IPS DF 4.7 (cell line): ENCODE measurements around the gene JPH2.

Experiments
- DNase-seq: peaks from one replicate; pipeline ENCODE4 v3.0.0-alpha.2; 2013; ENCODE audit warnings: low spot score; ENCODE audit errors: extremely low read depth

Gene JPH2

DNA sequence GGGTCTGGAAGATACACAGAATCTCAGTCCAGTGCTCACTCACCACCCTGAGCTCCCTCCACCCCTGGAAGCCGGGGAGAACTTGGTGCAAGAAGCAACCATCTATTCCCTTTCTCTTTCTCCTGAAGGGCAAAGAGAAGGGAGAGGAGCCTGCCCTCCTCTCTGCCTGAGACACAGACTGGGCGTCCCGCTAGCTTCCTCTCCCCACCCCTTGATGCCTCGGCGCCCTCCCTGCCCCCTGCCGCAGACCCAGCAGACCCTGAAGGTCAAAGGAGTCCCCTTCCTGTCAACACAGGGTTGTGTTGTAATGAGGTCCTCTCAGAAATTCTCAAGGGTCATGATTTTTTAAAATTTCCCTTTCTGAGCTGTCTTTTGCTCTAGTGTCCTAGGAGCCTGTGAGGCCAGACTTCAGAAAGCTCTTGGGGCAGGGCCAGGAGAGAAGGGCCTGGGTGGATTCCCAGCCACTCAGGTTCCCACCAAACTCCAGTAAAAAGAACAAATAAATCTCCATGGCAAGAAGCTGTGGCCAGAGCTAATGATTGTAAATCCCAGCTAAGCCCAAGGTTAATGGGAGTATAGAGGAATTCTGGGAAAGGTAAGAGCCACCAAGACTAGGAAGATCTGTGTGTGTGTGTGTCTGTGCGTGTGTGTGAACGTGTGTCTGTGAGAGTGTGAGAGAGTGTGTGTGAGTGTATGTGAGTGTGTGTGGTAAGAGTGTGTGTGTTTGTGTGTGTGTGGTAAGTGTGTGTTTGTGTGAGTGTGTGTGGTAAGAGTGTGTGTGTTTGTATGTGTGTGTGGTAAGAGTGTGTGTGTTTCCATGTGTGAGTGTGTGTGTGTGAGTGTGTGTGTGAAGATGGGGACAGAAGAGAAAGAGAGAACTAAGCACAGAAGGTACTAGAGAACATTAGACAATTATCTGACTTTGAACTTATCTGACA lies 1.1 kb upstream of the JPH2 start:
- DNase-seq: no peak

- no peak for DNase-seq
Observed at GRCh38 chr20:44186674-44187053, 324 bp downstream of the JPH2 start.

DNA sequence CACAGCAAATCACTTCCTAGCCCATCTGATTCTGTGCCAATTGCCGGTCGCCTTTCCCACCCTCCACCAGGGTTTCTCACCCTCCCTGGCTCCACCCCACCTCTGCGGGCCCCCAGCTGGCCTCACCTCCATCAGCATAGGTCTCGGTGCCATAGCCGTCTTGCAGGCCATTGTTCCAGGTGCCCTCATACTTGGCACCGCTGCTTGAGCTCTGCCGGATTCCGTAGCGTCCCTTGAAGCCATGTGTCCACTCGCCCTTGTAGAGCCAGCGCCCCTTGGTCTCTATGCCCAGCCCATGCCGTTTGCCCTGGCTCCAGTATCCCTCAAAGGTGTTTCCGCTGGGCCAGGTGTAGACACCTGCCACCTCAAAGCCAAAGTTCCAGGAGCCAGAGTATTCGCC lies 787 bp downstream of the JPH2 start:
- DNase-seq: no peak

GRCh38 chr20:44185574-44185973 lies 1.4 kb downstream of the JPH2 start:
- DNase-seq: no peak

DNA sequence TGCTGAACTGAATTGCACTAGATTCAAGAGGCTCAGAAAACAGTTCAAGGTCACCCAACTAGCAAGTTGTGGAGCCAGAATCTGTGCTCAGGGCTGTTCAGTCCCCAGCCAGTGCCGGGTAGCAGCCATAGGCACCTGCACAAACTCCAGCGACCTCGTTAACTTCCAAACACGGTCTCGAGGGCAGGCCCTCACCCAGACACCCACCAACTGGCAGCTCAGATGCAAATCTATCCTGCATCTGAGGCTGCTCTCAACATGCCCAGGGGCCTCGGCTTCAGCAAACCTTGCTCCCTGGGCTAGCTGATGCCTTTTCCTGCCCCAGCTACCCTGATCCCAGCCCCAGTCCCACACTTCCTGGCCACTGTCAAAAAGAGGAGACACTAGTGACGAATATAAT lies 3.7 kb downstream of the JPH2 start:
- no peak for DNase-seq

DNA sequence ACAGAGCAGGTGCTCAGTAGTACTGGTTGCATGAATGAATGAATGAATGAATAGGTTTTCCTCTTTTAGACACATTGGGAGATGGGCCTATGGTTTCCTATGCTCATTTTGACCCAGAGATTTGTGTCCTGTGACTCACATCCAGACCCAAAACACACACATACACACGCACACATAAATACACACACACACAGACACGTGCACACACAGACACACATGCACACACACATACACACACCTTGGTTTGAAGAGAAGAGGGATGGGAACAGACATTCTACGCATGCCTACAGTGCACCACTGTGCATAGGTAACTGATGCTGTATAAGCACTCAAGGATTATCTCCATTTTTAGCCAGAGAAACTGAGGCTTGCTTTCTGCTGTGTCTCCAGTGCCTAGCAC lies 4.1 kb downstream of the JPH2 start:
- DNase-seq: no peak

GRCh38 chr20:44182135-44182765 lies 4.7 kb downstream of the JPH2 start:
- no peak for DNase-seq

GRCh38 chr20:44181611-44182010 lies 5.4 kb downstream of the JPH2 start:
- no peak for DNase-seq

DNA sequence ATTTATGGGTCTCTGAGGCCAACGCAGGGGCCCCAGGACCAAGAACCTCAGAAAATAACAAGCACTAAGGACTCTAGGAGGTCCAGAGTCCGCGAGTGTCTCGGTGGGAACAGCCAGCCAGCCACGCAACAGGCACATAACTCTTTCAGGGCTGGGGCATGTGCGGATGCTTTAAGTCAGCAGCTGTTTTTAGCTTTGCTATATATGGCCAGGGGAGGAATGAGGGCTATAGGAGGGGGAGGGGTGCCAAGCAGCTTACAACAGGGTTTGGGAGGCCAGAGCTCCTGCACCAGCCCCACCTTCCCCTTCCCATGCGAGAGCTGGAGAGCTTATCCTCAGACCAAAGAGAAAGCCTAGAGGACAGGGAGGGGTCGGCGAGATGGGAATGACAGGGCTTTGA lies 6.2 kb downstream of the JPH2 start:
- DNase-seq: no peak

DNA sequence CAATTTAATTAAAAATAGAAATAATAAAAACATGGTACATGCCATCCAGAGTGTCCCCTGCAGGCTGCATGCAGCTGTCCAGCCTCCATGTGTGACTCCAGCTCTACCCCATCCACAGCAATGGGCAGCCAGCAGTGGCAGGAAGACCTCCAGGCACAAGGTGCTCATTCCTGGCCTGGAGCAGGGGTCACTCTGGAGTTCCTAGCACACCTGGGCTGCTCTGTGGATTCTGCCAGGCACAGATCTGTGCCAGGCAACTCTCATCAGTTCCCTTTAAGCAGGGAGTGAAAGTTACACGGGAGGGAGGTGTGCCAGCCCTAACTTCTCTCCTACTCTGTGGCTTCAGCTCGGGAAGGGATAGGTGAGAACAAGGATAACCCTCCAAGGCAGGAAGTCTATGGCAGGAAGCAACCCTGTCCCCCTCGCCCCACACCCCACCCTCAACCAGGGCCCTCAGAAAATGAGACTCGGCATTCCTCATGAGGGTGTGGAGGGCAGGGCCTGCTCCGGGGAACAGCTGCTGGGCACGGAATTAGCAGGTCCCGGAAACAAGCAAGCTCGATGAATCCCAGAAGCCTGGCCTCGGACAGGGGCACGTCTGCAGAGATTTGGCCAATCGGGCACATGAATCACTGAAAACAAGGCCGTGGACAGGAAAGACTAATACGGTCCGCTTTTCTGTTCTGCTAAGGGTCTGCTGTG lies 10.0 kb downstream of the JPH2 start:
- DNase-seq: no peak

GRCh38 chr20:44174996-44175765 lies 11.8 kb downstream of the JPH2 start:
- DNase-seq: no peak

GRCh38 chr20:44173846-44174245 lies 13.1 kb downstream of the JPH2 start:
- no peak for DNase-seq

DNA sequence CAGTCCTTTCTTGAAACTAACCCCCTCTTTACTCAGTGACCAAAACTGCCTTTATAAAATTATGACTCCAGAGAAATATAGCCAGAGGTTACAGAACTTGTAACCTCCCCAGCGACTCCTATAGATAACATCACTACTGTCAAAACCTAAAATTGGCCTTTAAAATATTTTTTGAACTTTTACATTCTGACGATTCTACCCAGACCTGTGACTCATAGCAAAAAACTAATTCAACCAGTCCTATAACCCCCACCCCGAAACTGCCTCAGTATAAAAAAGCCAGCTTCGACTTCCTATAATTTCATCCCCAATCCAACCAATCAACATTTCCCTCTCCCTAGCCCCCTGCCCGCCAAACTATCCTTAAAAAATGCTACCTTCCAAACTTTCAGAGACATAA lies 13.9 kb downstream of the JPH2 start:
- DNase-seq: no peak

- DNase-seq: no peak
Observed at GRCh38 chr20:44172572-44172950, 14.4 kb downstream of the JPH2 start.

- DNase-seq: no peak
Observed at GRCh38 chr20:44171775-44172571, 15.0 kb downstream of the JPH2 start.

DNA sequence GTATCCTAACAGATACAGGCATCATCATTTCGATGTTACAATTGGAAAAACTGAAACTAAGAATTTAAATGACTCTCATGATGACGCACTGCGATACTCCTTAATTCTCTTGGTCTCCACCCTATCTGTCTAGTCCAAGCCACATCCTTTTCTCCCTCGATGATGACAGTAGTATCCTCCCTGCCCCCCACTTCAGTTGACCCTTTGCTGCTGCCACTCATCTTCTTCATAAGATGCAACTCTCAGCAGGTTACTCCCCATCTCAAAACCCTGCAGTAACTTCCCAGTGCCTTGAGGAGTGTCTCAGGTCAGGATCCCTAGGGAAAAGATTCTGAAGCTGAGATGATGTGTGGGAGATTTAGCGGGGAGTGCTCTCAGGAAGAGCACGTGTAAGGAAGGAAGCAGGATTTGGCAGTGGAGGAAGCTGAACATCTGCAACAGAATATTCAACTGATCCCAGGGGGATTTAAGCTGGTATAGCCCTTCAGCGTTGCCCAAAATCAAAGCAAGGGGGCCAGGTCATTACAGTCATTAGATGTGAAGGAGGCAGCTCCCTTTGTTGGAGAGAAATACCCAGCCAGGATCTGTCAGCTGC lies 16.1 kb downstream of the JPH2 start:
- no peak for DNase-seq

GRCh38 chr20:44167736-44168135 lies 19.3 kb downstream of the JPH2 start:
- no peak for DNase-seq

GRCh38 chr20:44166477-44166876 lies 20.5 kb downstream of the JPH2 start:
- no peak for DNase-seq

- no peak for DNase-seq
Observed at GRCh38 chr20:44166008-44166407, 21.0 kb downstream of the JPH2 start.

DNA sequence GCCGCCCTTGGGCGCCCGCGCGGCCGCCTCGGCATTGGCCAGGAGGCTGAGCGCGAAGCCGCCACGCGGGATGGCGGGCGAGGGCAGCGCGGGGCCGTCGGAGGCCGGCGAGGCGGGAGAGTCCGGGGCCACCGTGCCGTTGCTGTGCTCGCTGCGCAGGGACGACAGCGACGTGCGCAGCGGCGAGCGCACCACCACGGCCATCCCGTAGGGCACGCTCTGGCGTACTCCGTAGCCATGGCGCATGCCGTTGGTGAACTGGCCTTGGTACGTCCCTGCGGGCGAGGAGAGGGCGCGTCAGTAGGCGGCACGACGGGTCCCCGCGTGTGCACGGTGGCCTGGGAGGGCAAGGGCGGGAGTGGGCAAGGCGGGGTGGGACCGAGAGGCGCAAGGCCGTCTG lies 26.9 kb downstream of the JPH2 start:
- no peak for DNase-seq
